ENCODE measurements around the gene SPRR2A.
"Not testable (repeated sequence)": the region's sequence is repeated elsewhere in the genome, so short reads cannot be mapped to it uniquely, and the experiment has no call there.

Gene SPRR2A

DNA sequence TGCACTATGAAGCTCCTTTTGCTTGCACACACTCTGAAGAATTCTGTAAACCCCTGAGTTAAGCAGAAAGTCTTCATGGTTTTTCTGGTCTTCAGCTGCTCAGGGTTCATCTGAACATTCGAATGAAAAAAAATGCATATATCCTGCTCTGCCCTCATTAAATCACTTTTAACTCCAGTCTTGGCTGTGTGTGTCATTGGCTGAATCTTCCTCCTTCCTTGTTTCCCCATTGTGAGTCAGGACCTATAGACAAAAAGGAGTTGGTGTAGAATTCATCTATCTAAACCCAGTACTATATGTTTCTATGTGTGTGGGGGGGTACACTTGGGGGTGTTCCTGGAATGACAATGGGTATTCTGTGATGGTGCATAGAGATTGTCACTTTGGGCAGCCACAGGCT lies 32.9 kb downstream of the SPRR2A start:
- no peak for DNase-seq

GRCh38 chr1:153023109-153023508 lies 34.2 kb downstream of the SPRR2A start:
- no peak for DNase-seq

DNA sequence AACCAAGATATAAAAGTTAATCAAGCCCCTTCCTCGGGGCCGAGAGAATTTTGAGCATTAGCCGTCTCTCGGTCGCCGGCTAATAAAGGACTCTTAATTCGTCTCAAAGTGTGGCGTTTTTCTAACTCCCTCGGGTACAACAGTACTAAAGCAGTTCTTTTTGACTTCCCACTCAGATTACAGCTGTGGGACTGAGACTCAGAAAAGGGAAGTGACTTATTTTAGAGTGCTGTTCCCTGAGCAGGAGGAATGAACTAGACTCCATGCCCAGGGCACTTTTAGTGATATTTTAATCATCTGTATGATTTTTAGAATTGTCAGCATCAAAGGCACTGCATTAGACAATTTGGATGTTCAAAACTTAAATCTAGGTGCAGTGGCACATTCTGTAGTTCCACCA lies 35.0 kb downstream of the SPRR2A start:
- not testable (repeated sequence) for DNase-seq

DNA sequence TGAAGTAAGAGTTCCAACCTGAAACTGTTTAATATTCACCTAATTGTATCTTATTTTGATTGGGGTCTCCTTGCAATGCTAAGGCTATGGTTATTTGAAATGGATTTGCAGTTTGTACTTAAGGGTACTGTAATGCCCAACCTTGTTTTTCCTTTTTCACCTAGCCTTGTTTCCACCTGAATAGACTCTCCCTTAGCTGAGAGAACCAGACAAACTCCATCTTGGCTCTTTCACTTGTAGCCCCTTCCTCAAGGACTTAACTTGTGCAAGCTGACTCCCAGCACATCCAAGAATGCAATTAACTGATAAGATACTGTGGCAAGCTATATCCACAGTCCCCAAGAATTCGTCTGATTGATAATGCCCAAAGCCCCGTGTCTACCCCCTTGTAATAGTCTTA lies 35.5 kb downstream of the SPRR2A start:
- not testable (repeated sequence) for DNase-seq

DNA sequence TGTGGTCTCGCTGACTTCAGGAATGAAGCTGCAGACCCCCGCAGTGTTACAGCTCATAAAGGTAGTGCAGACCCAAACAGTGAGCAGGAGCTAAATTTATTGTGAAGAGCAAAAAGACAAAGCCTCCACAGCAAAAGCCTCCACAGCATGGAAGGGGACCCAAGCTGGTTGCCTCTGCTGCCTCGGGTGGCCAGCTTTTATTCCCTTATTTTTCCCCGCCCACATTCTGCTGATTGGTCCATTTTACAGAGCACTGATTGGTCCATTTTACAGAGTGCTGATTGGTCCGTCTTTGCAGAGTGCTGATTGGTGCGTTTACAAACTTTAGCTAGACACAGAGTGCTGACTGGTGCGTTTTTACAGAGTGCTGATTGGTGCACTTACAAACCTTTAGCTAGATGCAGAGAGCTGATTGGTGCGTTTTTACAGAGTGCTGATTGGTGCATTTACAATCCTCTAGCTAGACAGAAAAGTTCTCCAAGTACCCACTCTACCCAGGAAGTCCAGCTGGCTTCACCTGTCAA lies 46.0 kb downstream of the SPRR2A start:
- not testable (repeated sequence) for DNase-seq

All from activated CD4-positive, alpha-beta T cell treated with anti-CD3 and anti-CD28 coated beads for 4 hours (primary cell).